Testis (tissue), 3 donors: ENCODE measurements around the gene ELP2. TPM values are rescaled to one million over a fixed set of nuclear protein-coding genes. Genes with fewer than 3 reads are reported as not detected.

Source experiments
- DNase-seq: peaks from one replicate; pipeline ENCODE4 v3.0.0-alpha.2; 2019
- H3K27ac ChIP-seq, 2 donors: fragments of 200-600 bp; sonication (generic); one replicate each; pipeline ENCODE4 v1.5.1; 2019
- H3K27me3 ChIP-seq: fragments of 200-600 bp; sonication (generic); one replicate; pipeline ENCODE4 v1.5.1; 2019
- H3K36me3 ChIP-seq: fragments of 200-600 bp; sonication (generic); one replicate; pipeline ENCODE4 v1.5.1; 2017; ENCODE audit warnings: low read depth; ENCODE audit errors: missing control alignments
- H3K4me1 ChIP-seq: fragments of 200-600 bp; sonication (generic); one replicate; pipeline ENCODE4 v1.5.1; 2019
- H3K4me3 ChIP-seq, 2 donors: fragments of 200-600 bp; sonication (generic); one replicate each; pipeline ENCODE4 v1.5.1; 2017 to 2019
- H3K9me3 ChIP-seq: fragments of 200-600 bp; sonication (generic); one replicate; pipeline ENCODE4 v1.5.1; 2017
- POLR2A ChIP-seq: fragments of 450-650 bp; IDR thresholded peaks from one replicate; pipeline ENCODE4 v1.6.1; 2017; ENCODE audit warnings: antibody characterized with exemption, mild to moderate bottlenecking, moderate library complexity
- WGBS, 2 donors: methylation state at CpG; one replicate each; pipeline ENCODE4 v1.1.5; 2018; 5-methylcytosine and 5-hydroxymethylcytosine counted together
- intact Hi-C: fragments of 100-400 bp; cut with DNase I; formaldehyde crosslinking; loops from one replicate; pipeline ENCODE4 v1.15.1; 2023; ENCODE audit warnings: low total_unique reads
- polyA plus RNA-seq: library from polyadenylated mRNA; stranded (reverse); fragments of 350-450 nt; fragmentation: Illumina TruSeq; extraction: RNeasy Lipid Tissue Mini Kit (QIAGEN cat#74804); gene quantifications from one replicate; pipeline ENCODE4 v1.2.3, GENCODE V29; 2014; ENCODE audit warnings: low read depth, low replicate concordance; ENCODE audit not compliant: insufficient read depth
- total RNA-seq, 2 donors: library from RNA; depleted of rRNA; stranded (reverse); fragments of >200 nt; gene quantifications; one replicate each; pipeline ENCODE4 v1.2.3, GENCODE V29; 2016
- TF ChIP-seq, protein P1 (sequence below), 3 experiments: fragments of 450-650 bp in 2 of 3; fragments of 200-600 bp in 1 of 3; sonication (generic) in 1 of 3; IDR thresholded peaks; one replicate each; pipeline ENCODE4 v1.5.1; 2016 to 2019; ENCODE audit warnings: antibody characterized with exemption in 3 of 3, mild to moderate bottlenecking in 2 of 3, moderate library complexity in 1 of 3

ELP2 gene
- total and polyA plus RNA-seq, 3 donors from 2014 or later, result 81.0 to 95.2 (median 94.8) TPM

DNA sequence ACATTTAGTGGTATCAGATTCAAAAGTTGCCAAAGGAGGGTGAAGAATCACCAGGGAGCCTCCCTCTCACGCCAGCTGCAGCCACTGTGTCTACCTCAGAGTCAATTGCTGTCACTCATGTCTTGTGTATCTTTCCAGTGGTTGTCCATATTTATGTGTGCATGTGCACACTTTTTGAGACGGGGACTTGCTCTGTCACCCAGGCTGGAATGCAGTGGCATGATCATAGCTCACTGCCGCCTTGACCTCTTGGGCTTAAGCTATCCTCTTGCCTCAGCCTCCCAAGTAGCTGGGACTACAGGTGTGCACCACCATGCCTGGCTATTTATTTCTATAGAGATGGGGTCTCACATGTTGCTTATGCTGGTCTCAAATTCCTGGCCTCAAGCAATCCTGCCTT is 61.6 kb downstream of the ELP2 start:
- Histone ChIP-seq H3K27ac (no peak overlapping the region), H3K27me3 (no peaks in the 10 kb centered on the region), H3K4me3 (no peak overlapping the region), H3K36me3 (no peaks in the 10 kb centered on the region), H3K4me1 (peaks cover 11% of the 10 kb centered on the region), H3K9me3 (no peaks in the 10 kb centered on the region)
- TF ChIP-seq, protein P1, sequence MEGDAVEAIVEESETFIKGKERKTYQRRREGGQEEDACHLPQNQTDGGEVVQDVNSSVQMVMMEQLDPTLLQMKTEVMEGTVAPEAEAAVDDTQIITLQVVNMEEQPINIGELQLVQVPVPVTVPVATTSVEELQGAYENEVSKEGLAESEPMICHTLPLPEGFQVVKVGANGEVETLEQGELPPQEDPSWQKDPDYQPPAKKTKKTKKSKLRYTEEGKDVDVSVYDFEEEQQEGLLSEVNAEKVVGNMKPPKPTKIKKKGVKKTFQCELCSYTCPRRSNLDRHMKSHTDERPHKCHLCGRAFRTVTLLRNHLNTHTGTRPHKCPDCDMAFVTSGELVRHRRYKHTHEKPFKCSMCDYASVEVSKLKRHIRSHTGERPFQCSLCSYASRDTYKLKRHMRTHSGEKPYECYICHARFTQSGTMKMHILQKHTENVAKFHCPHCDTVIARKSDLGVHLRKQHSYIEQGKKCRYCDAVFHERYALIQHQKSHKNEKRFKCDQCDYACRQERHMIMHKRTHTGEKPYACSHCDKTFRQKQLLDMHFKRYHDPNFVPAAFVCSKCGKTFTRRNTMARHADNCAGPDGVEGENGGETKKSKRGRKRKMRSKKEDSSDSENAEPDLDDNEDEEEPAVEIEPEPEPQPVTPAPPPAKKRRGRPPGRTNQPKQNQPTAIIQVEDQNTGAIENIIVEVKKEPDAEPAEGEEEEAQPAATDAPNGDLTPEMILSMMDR (IDR thresholded peaks at IDR 0.05), result no peak
- no peak for TF ChIP-seq POLR2A
- DNase-seq, result no peak
- intact Hi-C loops, result no loop called here
- WGBS, 2 donors, result 88 to 100% methylated on average over 3 of the region's 3 CpGs

GRCh38 chr18:36191711-36192110 is 62.0 kb downstream of the ELP2 start:
- WGBS, 2 donors, result 93 to 100% methylated on average over 1 of the region's 1 CpG
- no peak overlapping the region for H3K4me3 ChIP-seq
- no peaks in the 10 kb centered on the region for H3K36me3 ChIP-seq
- DNase-seq, result no peak
- TF ChIP-seq POLR2A, result no peak
- TF ChIP-seq, protein P1 (IDR thresholded peaks at IDR 0.05), result no peak
- no peak overlapping the region for H3K27ac ChIP-seq
- intact Hi-C loops, result no loop called here
- peaks cover 7% of the 10 kb centered on the region for H3K4me1 ChIP-seq
- H3K9me3 ChIP-seq, result no peaks in the 10 kb centered on the region
- H3K27me3 ChIP-seq, result no peaks in the 10 kb centered on the region

GRCh38 chr18:36194600-36195315 is 65.1 kb downstream of the ELP2 start:
- H3K27ac ChIP-seq, result no peak overlapping the region
- no peaks in the 10 kb centered on the region for H3K4me1 ChIP-seq
- no peak overlapping the region for H3K4me3 ChIP-seq
- no peaks in the 10 kb centered on the region for H3K9me3 ChIP-seq
- DNase-seq, result no peak
- no peaks in the 10 kb centered on the region for H3K36me3 ChIP-seq
- H3K27me3 ChIP-seq, result no peaks in the 10 kb centered on the region
- 86 to 93% methylated on average over 8 of the region's 8 CpGs for WGBS, 2 donors
- TF ChIP-seq, protein P1 (IDR thresholded peaks at IDR 0.05), result no peak
- TF ChIP-seq POLR2A, result no peak
- intact Hi-C loops, result no loop called here

DNA sequence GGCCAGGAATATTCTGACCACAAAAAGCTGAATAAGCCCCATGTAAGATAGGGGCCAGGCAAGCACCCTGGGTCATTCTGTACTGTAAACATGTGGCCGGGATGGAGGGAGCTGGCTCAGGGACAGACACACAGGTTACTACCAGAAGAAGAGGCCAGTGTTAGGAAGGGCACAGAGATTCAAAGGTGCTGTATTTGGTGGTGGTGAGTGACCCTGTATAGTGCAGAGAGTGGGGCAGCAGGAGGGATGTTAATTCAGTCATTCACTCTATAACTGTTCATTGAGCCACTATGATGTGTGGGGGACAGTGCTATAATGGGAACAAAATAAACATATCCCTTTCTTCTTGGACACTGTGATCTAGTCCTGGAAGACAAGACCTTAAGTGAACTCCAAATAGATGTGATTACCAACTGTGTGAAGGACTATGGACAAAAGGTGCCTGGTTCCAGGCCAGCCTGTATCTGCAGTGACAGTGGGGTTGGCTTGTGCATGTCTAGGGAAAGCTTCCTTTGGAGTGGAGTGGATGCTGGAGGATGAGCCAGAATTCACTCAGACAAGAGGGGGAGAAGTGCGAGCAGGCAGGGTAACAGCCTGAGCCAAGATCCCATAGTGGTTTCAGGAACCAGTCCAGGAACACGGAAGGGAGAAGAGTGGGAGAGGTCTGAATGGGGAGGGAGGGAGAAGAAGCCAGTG is 65.9 kb downstream of the ELP2 start:
- 40 to 43% methylated on average over 3 of the region's 3 CpGs for WGBS, 2 donors
- no peak for DNase-seq
- intact Hi-C loops, result no loop called here

More for the DNA sequence above, 65.9 kb downstream of the ELP2 start:
- TF ChIP-seq, protein P1 (IDR thresholded peaks at IDR 0.05), result no peak
- no peak for TF ChIP-seq POLR2A
- Histone ChIP-seq H3K4me1 (no peaks in the 10 kb centered on the region), H3K27me3 (no peaks in the 10 kb centered on the region), H3K27ac (no peak overlapping the region), H3K9me3 (no peaks in the 10 kb centered on the region), H3K36me3 (no peaks in the 10 kb centered on the region), H3K4me3 (no peak overlapping the region)
